ENCODE measurements around the gene SPINK13.
"Not testable (repeated sequence)": the region's sequence is repeated elsewhere in the genome, so short reads cannot be mapped to it uniquely, and the experiment has no call there.

SPINK13 gene

GRCh38 chr5:148311484-148311883, 42.9 kb downstream of the SPINK13 start:
- no peak for DNase-seq (ENCODE audit: low read depth in 1 of 2, low spot score in 1 of 2)

GRCh38 chr5:148312153-148312552, 43.6 kb downstream of the SPINK13 start, which contains the start of gene SPINK7:
SPINK7 (plus strand) TSS chr5:148312423; CDS start chr5:148312484, 61 bp downstream.
- no peak for DNase-seq (ENCODE audit: low read depth in 1 of 2, low spot score in 1 of 2)

GRCh38 chr5:148314187-148314586, 45.6 kb downstream of the SPINK13 start:
- no peak for DNase-seq (ENCODE audit: low read depth in 1 of 2, low spot score in 1 of 2)

- no peak for DNase-seq (ENCODE audit: low read depth in 1 of 2, low spot score in 1 of 2)
Measured at GRCh38 chr5:148314731-148315130, 46.1 kb downstream of the SPINK13 start.

GRCh38 chr5:148320011-148320963, 51.7 kb downstream of the SPINK13 start:
- not testable (repeated sequence) for DNase-seq (ENCODE audit: low read depth in 1 of 2, low spot score in 1 of 2)

GRCh38 chr5:148333262-148333849, 64.8 kb downstream of the SPINK13 start:
- DNase-seq (ENCODE audit: low read depth in 1 of 2, low spot score in 1 of 2), result no peak

GRCh38 chr5:148335259-148335658, 66.7 kb downstream of the SPINK13 start, which contains the start of gene SPINK9:
SPINK9 (plus strand) TSS chr5:148335559; CDS start chr5:148335614, 55 bp downstream.
- DNase-seq (ENCODE audit: low read depth in 1 of 2, low spot score in 1 of 2), result no peak

Data from activated T-helper 1 cell treated with anti-CD3 and anti-CD28 coated beads, Interleukin-2, amount 50 U/mL, for 16 hours (primary cell).